ENCODE measurements around the gene JARID2.

- TF ChIP-seq GATA3 (IDR thresholded peaks at IDR 0.05; ENCODE audit: low read depth, low read length), result no peak
- no peak for TF ChIP-seq GATA2 (IDR thresholded peaks at IDR 0.05; ENCODE audit: low read depth, low read length)
Measured at GRCh38 chr6:15268137-15268908, 22.5 kb downstream of the JARID2 start.

Measured in SH-SY5Y (cell line).